SK-N-SH (cell line): ENCODE measurements around the gene CHRM3. TPM values are rescaled to one million over a fixed set of nuclear protein-coding genes. Genes with fewer than 3 reads are reported as not detected.

Source experiments
- CTCF ChIA-PET: fragments of 300-600, 350-600 bp; formaldehyde crosslinking; extraction: SDS; loops from one replicate; lab custom pipeline; 2021; lab: Yijun Ruan, JAX
- POLR2A ChIA-PET: fragments of 350-600 bp; sonication (Branson Sonifier 250); formaldehyde crosslinking; extraction: SDS; loops from one replicate; lab custom pipeline; 2020; ENCODE audit warnings: antibody characterized with exemption, inconsistent platforms; lab: Yijun Ruan, JAX
- DNase-seq: peaks from one replicate; pipeline ENCODE4 v3.0.0; 2012
- H2AFZ ChIP-seq: fragments of 200-600 bp; sonication (generic); 2 replicates; pipeline ENCODE4 v1.8.1; 2016; ENCODE audit warnings: antibody characterized with exemption, mild to moderate bottlenecking, low read depth
- H3F3A ChIP-seq: fragments of 200-600 bp; sonication (generic); replicated peaks from 2 replicates; pipeline ENCODE3; 2016; ENCODE audit warnings: antibody characterized with exemption, mild to moderate bottlenecking; ENCODE audit not compliant: insufficient read depth
- H3K27ac ChIP-seq, 2 experiments: fragments of 200-500 bp in 1 of 2; fragments of 200-600 bp in 1 of 2; sonication (Bioruptor generic) in 1 of 2; sonication (generic), shearing (Covaris generic) in 1 of 2; 2 replicates each; pipeline versions ENCODE4 v1.5.1 to v1.6.1; 2014 to 2016; ENCODE audit warnings: low read depth in 2 of 2, inconsistent platforms in 1 of 2, low read length in 1 of 2, mild to moderate bottlenecking in 1 of 2, mixed read lengths in 1 of 2
- H3K27me3 ChIP-seq: fragments of 200-600 bp; sonication (generic), shearing (Covaris generic); 2 replicates; pipeline ENCODE4 v1.6.1; 2016; ENCODE audit warnings: mixed run types; ENCODE audit not compliant: insufficient read depth
- H3K36me3 ChIP-seq, 2 experiments: fragments of 200-500 bp in 1 of 2; fragments of 200-600 bp in 1 of 2; sonication (Bioruptor generic) in 1 of 2; sonication (generic) in 1 of 2; replicated peaks in 1 of 2; 2 replicates each; pipeline versions ENCODE3 to v1.5.1; 2014 to 2016; ENCODE audit warnings: low read length in 1 of 2, mild to moderate bottlenecking in 1 of 2; ENCODE audit not compliant: insufficient read depth in 2 of 2, control insufficient read depth in 1 of 2
- H3K4me1 ChIP-seq, 2 experiments: fragments of 200-500 bp in 1 of 2; fragments of 200-600 bp in 1 of 2; sonication (Bioruptor generic) in 1 of 2; sonication (generic), shearing (Covaris generic) in 1 of 2; 2 replicates each; pipeline versions ENCODE4 v1.5.1 to v1.6.1; 2014 to 2016; ENCODE audit warnings: low read depth in 1 of 2, low read length in 1 of 2, mixed run types in 1 of 2; ENCODE audit not compliant: insufficient read depth in 2 of 2, control insufficient read depth in 1 of 2
- H3K4me2 ChIP-seq: fragments of 200-600 bp; sonication (generic), shearing (Covaris generic); 2 replicates; pipeline ENCODE4 v1.6.1; 2017; ENCODE audit warnings: mixed run types
- H3K4me3 ChIP-seq, 2 experiments: fragments of 200-500 bp in 1 of 2; fragments of 200-600 bp in 1 of 2; sonication (Bioruptor generic) in 1 of 2; sonication (generic), shearing (Covaris generic) in 1 of 2; 2 replicates each; pipeline versions ENCODE4 v1.5.1 to v1.8.1; 2014 to 2016; ENCODE audit warnings: low read depth in 2 of 2, inconsistent platforms in 1 of 2, low read length in 1 of 2, mild to moderate bottlenecking in 1 of 2, mixed read lengths in 1 of 2, moderate library complexity in 1 of 2
- H3K79me2 ChIP-seq: fragments of 200-600 bp; sonication (generic); 2 replicates; pipeline ENCODE4 v1.8.1; 2017; ENCODE audit warnings: mild to moderate bottlenecking; ENCODE audit not compliant: insufficient read depth
- H3K9ac ChIP-seq: fragments of 200-600 bp; sonication (generic); 2 replicates; pipeline ENCODE4 v1.6.1; 2017; ENCODE audit warnings: mixed run types
- H3K9me2 ChIP-seq: fragments of 200-600 bp; sonication (generic); 2 replicates; pipeline ENCODE4 v1.6.1; 2017; ENCODE audit warnings: mixed run types
- H3K9me3 ChIP-seq: fragments of 200-600 bp; sonication (generic); 2 replicates; pipeline ENCODE4 v1.6.1; 2017; ENCODE audit warnings: mixed run types, mild to moderate bottlenecking, moderate library complexity
- H4K20me1 ChIP-seq: fragments of 200-600 bp; sonication (generic); 2 replicates; pipeline ENCODE4 v1.6.1; 2017; ENCODE audit warnings: mild to moderate bottlenecking, mixed run types; ENCODE audit not compliant: insufficient read depth
- EP300 ChIP-seq, 2 experiments: IDR thresholded peaks; 2 replicates each; pipeline versions ENCODE4 v1.4.0 to v1.6.1; 2012; ENCODE audit warnings: borderline replicate concordance in 1 of 2, low read depth in 1 of 2, low read length in 1 of 2
- MEF2A ChIP-seq: IDR thresholded peaks from 2 replicates; pipeline ENCODE4 v1.4.0; 2012; ENCODE audit warnings: low read depth, borderline replicate concordance
- MXI1 ChIP-seq: IDR thresholded peaks from 2 replicates; pipeline ENCODE4 v1.6.1; 2012; ENCODE audit warnings: mild to moderate bottlenecking, low read depth, low read length, improper control_type of control experiment
- SMC3 ChIP-seq: IDR thresholded peaks from 2 replicates; pipeline ENCODE4 v1.6.1; 2012; ENCODE audit warnings: low read depth, low read length, improper control_type of control experiment
- TCF12 ChIP-seq: IDR thresholded peaks from 2 replicates; pipeline ENCODE4 v1.4.0; 2012
- WGBS: methylation state at CpG from one replicate; pipeline ENCODE4 v1.1.6; 2017; ENCODE audit warnings: low lambda C conversion rate; 5-methylcytosine and 5-hydroxymethylcytosine counted together
- polyA plus RNA-seq, 3 experiments: library from polyadenylated mRNA; depleted of rRNA; stranded (reverse); fragments of >200 nt; gene quantifications; 2 replicates each; pipeline ENCODE4 v1.2.3, GENCODE V29; 2012
- TF ChIP-seq, protein P1 (sequence below): fragments of 200-600 bp; sonication (generic); IDR thresholded peaks from 2 replicates; pipeline ENCODE4 v1.6.1; 2017; ENCODE audit warnings: antibody characterized with exemption, mild to moderate bottlenecking, moderate library complexity
- TF ChIP-seq, protein P2 (sequence below): fragments of 150-350 bp; IDR thresholded peaks from 2 replicates; pipeline ENCODE4 v1.6.1; 2017; ENCODE audit warnings: antibody characterized with exemption, low read length, low read depth, borderline replicate concordance

Gene CHRM3
- polyA plus RNA-seq, 1 of the 3 experiments (the other 2 are of a cell fraction) = 0.07 TPM

DNA sequence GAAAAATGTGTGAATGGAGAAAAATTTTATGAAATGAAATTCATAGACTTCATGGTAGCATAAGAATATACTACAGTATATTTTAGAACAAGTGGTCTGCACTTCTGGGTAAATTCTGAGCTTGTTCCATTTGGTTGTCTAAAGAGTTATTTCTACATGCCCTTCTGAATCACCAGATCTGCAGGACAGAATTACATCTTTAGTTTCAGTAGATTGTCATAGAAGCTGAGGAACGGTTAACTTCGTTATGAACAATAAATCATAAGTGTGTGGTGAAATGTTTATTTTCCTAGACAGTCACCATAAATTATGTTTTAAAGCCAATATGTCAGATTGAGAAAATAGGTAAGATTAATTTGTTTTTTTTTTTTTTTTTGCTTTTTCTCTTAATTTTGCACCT is 30.9 kb downstream of the CHRM3 start (continued):
- TF ChIP-seq, protein P1, sequence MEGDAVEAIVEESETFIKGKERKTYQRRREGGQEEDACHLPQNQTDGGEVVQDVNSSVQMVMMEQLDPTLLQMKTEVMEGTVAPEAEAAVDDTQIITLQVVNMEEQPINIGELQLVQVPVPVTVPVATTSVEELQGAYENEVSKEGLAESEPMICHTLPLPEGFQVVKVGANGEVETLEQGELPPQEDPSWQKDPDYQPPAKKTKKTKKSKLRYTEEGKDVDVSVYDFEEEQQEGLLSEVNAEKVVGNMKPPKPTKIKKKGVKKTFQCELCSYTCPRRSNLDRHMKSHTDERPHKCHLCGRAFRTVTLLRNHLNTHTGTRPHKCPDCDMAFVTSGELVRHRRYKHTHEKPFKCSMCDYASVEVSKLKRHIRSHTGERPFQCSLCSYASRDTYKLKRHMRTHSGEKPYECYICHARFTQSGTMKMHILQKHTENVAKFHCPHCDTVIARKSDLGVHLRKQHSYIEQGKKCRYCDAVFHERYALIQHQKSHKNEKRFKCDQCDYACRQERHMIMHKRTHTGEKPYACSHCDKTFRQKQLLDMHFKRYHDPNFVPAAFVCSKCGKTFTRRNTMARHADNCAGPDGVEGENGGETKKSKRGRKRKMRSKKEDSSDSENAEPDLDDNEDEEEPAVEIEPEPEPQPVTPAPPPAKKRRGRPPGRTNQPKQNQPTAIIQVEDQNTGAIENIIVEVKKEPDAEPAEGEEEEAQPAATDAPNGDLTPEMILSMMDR = no peak
- TF ChIP-seq, protein P2, sequence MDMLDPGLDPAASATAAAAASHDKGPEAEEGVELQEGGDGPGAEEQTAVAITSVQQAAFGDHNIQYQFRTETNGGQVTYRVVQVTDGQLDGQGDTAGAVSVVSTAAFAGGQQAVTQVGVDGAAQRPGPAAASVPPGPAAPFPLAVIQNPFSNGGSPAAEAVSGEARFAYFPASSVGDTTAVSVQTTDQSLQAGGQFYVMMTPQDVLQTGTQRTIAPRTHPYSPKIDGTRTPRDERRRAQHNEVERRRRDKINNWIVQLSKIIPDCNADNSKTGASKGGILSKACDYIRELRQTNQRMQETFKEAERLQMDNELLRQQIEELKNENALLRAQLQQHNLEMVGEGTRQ = no peak

DNA sequence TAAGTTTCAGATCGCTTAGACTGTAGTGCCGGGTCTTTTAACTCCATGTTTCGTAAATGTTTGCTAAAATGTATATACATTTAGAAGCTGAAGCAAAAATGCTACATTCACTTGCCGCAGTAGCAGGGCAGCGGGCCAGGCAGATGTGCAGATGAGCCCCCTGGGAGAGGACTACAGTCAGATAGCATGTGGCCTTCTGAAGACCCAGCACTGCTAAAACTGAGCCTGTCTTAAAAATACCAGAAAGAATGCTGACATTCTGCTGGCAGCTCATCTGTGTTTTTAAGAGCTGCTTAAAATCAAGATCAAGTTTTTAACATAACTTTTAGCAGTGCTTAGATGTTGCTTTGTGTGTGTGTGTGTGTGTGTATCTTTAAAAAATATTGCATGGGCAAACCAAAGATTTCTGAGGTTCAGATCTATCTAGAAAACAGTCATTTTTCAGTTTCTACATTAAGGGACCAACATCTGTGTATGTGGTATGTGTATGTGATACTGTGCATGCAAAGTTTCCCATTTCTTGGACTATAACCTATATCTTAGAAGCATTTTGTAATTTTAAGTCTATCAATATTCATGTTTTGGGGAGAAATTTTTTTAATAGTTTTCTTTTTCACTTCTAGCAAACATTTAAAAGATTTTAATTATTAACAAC is 31.7 kb downstream of the CHRM3 start:
- H3K9me3 ChIP-seq = no peaks in the 10 kb centered on the region
- H3K27ac ChIP-seq = peak overlapping the region in 1 of 2 experiments; percentile 44; a peak in 1 of 4 replicates
- no peak overlapping the region for H3K4me3 ChIP-seq
- H3K4me1 ChIP-seq = peaks cover 0 to 27% of the 10 kb centered on the region in 2 experiments; a peak in 2 of 4 replicates
- no peaks in the 10 kb centered on the region for H3K9me2 ChIP-seq
- H3F3A ChIP-seq = no peaks in the 10 kb centered on the region
- 73% methylated on average over 5 of the region's 5 CpGs for WGBS
- DNase-seq = no peak
- no peak overlapping the region for H3K4me2 ChIP-seq
- no peaks in the 10 kb centered on the region for H4K20me1 ChIP-seq
- ChIA-PET CTCF (no interaction called here), POLR2A (no interaction called here)
- H3K9ac ChIP-seq = no peak overlapping the region
- no peak overlapping the region for H2AFZ ChIP-seq
- H3K27me3 ChIP-seq = no peaks in the 10 kb centered on the region
- no peaks in the 10 kb centered on the region for H3K36me3 ChIP-seq
- TF ChIP-seq, protein P2 = no peak
- no peak for TF ChIP-seq MXI1
- TF ChIP-seq, all 33 proteins: peak for 0
- no peaks in the 10 kb centered on the region for H3K79me2 ChIP-seq

DNA sequence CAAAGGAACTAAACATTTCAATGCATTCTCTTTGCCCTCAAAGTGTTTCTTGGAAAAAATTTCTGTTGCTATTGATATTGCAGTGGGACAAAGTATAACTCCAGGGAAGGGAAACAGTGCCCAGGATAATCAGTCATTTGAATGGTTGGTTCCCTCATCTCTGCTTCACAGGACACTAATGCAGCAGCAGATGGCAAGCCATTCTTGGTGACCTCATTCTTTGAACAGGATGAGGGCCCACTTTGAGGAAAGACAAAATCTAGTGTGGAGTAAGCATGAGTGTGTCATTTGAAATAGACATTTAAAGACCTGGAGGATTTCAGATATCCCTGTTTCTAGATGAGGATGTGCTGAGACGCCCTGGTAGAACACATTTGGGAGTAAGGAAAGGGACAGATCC is 32.3 kb downstream of the CHRM3 start:
- ChIA-PET POLR2A (no interaction called here), CTCF (interaction anchor here (0.6 kb wide), 1 partner anchor 123 kb away, joined by 4 read pairs; no protein-coding TSS in a partner anchor)
- TF ChIP-seq MEF2A = no peak
- TF ChIP-seq TCF12 = no peak
- no peak for TF ChIP-seq SMC3
- no peak for TF ChIP-seq EP300 (IDR thresholded peaks at IDR 0.05; ENCODE audit: borderline replicate concordance in 1 of 2, low read depth in 1 of 2, low read length in 1 of 2)
- Histone ChIP-seq H3K4me3 (no peak overlapping the region), H3K27me3 (no peaks in the 10 kb centered on the region), H3K9ac (no peak overlapping the region), H3F3A (no peaks in the 10 kb centered on the region), H3K36me3 (no peaks in the 10 kb centered on the region), H3K79me2 (no peaks in the 10 kb centered on the region), H3K4me2 (no peak overlapping the region), H3K9me2 (no peaks in the 10 kb centered on the region), H3K4me1 (peaks cover 0 to 27% of the 10 kb centered on the region in 2 experiments; a peak in 2 of 4 replicates), H2AFZ (no peak overlapping the region), H3K27ac (peak overlapping the region in 1 of 2 experiments; percentile 53; a peak in 1 of 4 replicates), H3K9me3 (no peaks in the 10 kb centered on the region), H4K20me1 (no peaks in the 10 kb centered on the region)
- DNase-seq = no peak
- WGBS = 29% methylated on average over 1 of the region's 1 CpG
